HG03108 (cell line): Measurements from ENCODE around the gene ZBTB17.
"Not testable (repeated sequence)": the region's sequence is repeated elsewhere in the genome, so short reads cannot be mapped to it uniquely, and the experiment has no call there.

Experiments
- ATAC-seq: cut with Tn5 transposase; IDR thresholded peaks from one replicate; pipeline ENCODE4 v1.9.1; 2021; ENCODE audit warnings: moderate library complexity; ENCODE audit not compliant: unreplicated experiment

The ZBTB17 gene

DNA sequence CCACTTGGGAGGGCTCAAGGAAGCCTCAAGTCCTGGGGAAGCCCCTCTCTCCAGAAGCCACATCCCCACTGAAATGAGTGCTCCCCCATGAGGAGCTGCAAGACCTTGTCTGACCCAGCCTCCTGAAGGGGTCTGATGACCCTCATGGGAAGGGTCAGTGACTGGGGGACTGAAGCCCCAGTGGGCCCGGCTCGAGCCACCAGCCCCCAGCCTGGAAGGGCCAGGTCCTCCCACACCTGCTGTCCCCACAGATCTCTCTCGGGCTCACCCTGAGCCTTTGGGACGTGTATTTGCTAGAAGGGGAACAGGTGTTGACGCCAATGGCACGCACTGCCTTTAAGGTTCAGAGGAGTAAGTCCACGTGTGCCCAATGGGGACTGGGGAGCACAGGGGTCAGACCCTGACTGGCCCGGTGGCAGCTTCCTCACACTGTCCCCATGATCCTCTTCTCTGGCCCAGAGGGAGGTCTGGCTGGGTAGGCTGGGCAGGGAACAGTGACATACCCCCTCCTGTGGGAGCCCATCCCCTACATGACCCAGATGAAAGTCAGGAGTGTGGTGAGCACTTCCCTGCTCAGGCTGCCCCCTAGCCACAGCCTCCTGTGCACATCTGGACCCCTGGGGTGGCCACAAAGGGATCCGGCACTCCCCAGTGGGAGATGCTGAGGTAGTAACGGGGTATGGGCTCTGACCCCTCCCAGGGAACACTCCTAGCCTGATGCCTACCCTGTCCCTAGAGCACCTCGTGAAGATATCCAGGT is 15.7 kb upstream of the ZBTB17 start:
- no peak for ATAC-seq

- ATAC-seq, result no peak
These were observed 13.9 kb upstream of the ZBTB17 start for GRCh38 chr1:15989776-15990175.

- no peak for ATAC-seq
These were observed 13.2 kb upstream of the ZBTB17 start for GRCh38 chr1:15988856-15989736.

DNA sequence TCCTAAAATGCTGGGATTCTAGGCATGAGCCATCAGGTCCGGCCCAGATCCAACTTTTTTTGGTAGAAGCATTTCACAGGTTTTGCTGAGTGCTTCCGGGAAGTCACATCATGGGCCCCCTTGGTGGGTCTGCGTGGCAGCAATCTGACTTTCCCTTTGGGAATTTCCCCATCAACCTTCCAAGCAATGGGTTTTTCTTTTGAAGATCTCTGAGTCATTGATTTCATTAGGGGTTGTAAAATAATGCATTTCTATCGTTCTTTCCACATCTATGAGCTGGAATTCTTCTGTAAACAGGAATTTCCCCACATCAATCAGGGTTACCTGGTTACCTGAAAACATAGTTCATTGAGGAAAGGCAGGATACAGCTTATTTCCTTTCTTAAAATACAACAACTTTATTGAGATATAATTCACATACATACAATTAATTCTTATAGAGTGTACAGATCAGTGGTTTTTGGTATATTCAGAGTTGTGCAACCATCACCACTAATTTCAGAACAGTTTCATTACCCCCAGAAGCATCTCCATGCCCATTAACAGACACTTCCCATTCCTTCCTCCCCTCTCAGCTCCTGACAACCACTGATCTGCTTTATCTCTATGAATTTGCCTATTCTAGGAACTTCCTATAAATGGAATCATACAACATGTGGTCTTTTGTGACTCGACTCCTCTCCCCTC is 9.9 kb upstream of the ZBTB17 start:
- no peak for ATAC-seq

DNA sequence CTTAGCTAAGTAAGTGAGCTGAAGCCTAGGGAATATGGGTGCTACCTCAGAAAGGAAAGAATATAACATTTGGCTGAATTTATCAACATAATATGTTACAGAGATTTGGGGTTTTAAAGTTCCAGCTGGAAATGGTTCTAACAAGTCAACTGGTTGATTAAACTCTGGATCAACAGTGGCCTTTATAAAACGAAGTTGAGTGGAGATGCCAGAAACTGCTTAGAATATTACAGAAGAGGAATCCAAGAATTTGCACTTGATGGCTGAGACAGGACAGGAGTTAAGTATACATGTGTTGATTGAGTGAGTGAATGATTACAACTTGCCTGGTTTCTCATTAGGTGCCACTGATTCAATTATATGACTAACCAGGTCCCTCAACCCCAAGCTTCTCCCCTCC is 7.4 kb upstream of the ZBTB17 start:
- no peak for ATAC-seq

- no peak for ATAC-seq
These were observed 5.8 kb upstream of the ZBTB17 start for GRCh38 chr1:15981679-15982078.

GRCh38 chr1:15977947-15978346 is 2.0 kb upstream of the ZBTB17 start:
- ATAC-seq, result not testable (repeated sequence)

GRCh38 chr1:15975358-15975804 is 520 bp downstream of the ZBTB17 start:
- peak; percentile 54 for ATAC-seq

DNA sequence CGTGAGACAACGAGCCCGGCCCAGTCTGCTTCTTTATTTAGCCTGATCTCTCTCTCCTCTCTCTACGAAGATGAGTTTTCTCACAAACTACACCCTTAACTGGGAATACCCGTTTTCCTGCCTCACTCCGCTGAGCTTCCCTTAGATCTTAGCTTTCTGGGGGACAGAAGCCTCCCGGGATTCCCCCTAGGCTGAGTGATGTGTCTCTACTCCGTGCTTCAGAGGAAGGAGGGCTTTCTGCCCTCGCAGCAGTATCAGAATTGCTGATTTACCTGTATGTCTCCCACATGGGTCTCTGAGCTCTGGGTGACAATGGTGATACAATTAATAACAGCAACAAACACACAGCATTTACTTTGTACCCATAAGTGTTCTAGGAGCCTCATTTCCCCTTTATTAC is 1.0 kb downstream of the ZBTB17 start:
- peak; percentile 27 for ATAC-seq

DNA sequence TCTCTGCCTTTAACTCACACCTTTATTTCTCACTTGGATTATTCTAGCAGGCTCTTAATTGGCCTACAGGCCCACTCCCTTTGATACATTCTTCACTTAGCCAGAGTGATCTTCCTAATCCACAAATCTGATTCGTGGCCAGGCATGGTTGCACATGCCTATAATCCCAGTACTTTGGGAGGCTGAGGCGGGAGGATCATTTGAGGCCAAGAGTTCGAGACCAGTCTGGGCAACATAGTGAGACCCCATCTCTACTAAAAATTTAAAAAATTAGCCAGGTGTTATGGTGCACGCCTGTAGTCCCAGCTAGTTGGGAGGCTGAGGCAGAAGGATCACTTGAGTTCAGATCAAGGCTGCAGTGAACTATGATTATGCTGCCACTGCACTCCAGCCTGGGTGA is 2.1 kb downstream of the ZBTB17 start:
- no peak for ATAC-seq

DNA sequence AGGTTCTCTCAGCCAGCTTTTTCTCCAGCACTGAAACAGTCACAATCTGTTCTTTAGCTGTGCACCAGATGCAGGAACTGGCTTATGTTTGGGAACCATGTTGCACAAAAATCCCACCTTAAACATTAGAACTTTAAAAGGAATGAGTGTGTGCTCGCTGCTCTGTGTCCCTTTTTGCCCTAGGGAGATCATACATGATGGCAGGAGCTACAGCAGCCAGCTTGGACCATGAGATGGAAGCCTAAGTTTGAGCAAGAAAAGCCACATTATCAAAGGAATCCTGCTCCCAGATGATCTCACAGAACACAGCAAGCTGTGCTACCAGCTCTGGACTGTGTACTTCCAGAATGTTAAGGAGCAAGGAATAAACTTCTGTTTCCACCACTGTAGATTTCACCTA is 3.5 kb downstream of the ZBTB17 start:
- no peak for ATAC-seq

GRCh38 chr1:15970911-15971310 is 5.0 kb downstream of the ZBTB17 start:
- no peak for ATAC-seq

DNA sequence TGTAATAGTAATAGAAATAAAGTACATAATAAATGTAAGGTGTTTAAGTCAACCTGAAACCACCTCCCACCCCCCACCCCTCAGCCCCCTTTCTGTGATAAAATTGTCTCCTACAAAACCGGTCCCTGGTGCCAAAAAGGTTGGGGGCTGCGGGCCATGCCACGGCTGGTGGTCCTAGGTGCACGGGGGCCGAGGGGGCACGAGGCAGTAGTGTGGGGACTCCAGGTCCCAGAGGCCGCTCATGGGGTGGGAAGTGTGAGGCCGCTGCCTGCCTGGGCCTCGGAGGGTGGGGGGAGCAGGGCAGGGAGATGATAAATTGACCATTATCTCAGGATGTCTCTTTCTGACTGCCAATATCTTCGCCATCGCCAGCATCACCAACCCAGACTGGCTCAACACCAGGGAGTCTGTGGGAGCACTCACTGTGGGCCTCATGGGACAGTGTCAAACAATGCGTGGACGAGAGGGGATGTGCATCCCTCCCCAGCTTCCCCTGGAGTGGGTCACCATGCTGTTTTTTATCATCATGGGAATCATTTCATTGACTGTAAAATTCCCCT is 6.5 kb downstream of the ZBTB17 start:
- ATAC-seq, result no peak

GRCh38 chr1:15968172-15968571 is 7.7 kb downstream of the ZBTB17 start:
- no peak for ATAC-seq

DNA sequence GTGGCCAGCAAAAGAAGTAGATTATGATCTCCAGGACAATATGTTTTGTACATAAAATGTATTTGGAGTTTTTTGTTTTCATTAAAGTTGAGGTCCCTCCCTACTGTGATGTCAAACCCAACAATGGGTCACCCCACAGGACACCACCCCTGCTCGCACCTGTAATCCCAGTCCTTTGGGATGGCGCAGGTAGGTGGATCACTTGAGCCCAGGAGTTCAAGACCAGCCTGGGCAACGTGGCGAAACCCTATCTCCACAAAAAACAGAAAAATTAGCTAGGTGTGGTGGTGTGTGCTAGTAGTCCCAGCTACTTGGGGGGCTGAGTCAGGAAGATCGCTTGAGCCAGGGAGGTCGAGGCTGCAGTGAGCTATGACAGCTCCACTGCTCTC is 9.0 kb downstream of the ZBTB17 start:
- no peak for ATAC-seq

- ATAC-seq, result peak; percentile 66
These were observed 9.6 kb downstream of the ZBTB17 start for GRCh38 chr1:15966081-15966955.

- no peak for ATAC-seq
These were observed 10.6 kb downstream of the ZBTB17 start for GRCh38 chr1:15965228-15965767.

DNA sequence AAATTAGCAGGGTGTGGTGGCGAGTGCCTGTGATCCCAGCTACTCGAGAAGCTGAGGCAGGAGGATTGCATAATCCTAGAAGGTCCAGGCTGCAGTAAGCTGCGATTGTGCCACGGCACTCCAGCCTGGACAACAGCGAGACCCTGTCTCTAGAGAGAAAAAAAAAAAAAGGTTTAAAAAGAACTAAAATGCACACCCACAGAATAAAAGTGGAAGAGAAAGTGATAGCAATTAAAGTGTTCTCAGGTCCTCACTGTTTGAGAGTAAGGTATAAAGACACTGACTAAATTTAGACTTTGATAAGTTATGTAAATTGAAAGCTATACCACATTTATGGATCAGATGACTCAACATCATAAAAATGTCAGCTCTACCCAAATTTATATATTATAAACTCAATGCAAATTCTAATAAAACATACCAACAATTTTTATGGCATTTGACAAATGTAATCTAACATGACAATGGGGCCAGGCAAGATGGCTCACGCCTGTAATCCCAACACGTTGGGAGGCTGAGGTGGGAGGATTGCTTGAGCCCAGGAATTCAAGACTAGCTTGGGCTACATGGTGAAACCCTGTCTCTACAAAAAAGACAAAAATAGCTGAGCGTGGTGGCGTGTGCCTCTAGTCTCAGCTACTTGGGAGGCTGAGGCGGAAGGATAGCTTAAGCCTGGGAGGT is 11.8 kb downstream of the ZBTB17 start:
- no peak for ATAC-seq

DNA sequence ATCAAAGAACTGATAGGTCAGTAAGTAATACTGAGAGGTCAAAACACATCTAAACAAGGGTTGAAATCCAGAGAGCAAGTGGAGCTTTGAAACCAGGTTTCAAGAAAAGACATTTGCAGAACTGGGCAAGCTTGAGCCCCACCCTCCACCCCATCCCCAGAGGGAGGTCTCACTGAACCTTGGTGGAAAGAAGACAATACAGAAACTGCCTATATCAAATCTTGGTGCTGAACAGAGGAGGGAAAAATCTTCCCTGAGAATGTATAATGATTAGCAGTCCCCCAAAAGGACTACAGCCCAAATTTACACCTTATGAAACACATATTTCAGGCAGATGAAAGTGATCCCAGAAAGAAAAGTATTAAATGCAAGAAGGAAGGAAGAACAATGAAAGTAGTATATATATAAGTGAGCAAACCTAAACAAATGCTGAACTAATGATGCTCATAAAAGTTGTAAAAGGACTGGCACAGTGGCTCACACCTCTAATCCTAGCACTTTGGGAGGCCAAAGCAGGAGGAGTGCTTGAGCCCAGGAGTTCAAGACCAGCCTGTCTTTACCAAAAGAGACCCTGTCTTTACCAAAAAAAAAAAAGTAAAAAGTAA is 12.4 kb downstream of the ZBTB17 start:
- ATAC-seq, result no peak
